ENCODE data around the gene CACNA2D2.
A peak's percentile ranks its signal among the peaks of the same experiment; 100 is the strongest.
"Not testable (repeated sequence)": the region's sequence is repeated elsewhere in the genome, so short reads cannot be mapped to it uniquely, and the experiment has no call there.

Gene CACNA2D2

DNA sequence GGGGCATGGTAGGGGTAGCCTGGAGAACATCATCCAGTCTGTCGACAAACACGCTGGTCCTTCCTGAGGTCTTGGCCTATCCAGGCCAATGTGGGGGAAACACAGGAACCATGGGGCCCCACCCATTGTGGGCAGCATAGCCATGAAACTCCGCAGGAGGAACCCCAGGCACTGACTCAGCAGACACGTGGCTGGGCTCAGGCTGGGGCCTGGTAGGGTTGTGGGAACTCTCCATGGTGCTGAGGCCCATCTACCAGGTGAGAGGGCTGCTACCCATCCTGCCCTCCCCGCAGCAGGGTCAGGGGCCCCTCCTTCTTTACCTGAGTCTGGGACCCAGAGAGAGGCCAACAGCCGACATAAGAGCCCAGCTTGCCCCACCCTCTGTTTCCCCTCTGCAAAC is 22.6 kb upstream of the CACNA2D2 start:
- no peak for DNase-seq

DNA sequence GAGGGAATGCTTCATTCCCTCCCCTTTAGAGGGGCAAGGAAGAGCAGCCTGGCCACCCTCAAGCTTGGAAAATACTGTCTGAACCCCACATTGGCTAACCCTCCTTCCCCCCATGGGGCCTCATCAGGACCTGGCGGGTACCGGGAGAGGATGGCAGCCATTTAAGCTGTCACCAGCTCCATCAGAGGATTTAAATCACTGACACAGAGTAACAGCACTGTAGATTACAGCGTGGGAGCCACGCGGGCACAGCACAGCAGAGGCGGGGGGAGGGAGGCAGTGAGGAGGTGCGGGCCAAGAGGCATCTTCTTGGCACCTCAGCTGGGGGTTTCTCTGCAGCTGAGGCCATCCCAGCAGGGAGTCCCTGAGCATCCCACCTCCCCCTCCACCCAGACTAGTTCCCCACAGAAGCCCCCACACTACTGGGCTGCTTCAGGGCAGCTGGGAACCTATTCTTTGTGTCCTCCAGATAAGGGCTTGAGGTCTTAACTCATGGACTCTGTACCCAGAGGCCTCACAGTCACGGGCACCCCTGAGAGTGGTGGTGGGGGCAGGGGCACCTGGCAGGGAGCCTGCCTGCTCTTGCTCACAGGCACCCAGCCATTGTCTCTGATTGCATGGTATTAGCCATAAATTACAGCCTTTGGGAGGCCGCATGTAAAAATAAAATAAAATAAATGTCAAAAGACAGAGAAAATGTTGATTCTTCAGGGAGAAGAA is 21.9 kb upstream of the CACNA2D2 start:
- DNase-seq: no peak

DNA sequence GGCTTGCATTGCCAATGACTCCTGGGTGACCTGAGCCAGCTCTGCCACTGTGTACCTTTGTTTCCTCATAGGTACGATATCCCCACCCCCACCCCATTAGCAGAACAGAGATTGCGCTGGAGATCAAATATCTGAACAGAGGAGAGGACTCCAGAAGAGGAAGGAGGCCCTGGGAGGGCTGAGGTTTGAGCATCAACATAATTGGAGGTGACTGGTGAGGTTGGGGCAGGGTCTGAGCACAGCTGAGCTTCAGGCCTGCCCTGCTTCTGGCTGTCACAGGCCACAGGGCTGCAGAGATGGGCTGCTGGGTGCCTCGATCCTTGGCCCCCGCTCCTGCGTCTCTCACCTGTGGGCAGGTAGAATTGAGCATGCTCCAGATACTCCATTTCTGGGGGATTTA is 21.3 kb upstream of the CACNA2D2 start:
- no peak for DNase-seq

DNA sequence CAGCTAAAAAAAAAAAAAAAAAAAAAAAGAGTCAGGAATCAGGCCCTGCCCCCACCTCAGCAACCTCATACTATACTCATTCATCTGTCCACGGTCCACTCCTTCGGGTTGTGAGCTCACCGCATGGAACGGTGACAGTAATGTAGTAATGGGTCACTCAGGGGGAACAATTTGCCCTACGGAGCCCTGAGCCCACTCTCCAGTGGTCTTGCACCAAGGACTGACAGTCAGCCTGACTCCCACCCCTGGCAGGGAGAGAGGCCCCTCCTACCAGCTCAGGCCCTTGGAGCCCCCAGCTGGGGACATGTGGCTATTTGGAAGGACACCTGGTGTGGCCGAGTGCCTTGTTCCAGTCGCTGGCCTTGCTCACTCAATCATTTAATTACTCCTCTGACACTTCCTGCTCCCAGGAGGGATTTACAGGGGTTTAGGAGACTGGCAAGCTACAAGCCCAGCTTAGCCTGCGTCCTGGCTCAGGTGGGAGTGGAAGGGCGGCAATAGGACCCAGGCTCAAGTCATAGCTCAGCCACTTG is 19.9 kb upstream of the CACNA2D2 start:
- no peak for DNase-seq

DNA sequence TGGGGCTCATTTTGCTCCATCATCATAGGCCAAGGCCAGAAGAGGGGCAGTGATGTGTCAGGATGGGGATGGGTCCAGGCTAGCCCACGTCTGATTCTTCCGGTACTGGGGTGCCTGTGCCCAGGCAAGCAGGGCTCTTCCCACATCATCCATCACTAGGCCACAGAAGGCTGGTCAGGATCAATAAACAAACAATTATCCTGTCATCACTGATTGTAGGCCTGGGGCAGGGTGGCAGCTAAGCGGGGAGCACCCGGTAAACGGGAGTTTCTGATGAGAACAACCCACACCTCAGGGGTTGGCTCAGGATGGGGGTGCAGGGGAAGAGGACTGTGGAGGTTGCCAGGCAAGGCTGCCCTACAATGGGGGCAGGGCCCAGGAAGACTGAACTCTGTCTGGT is 18.1 kb upstream of the CACNA2D2 start:
- DNase-seq: no peak

- no peak for DNase-seq
These were observed 17.4 kb upstream of the CACNA2D2 start for GRCh38 chr3:50520849-50521248.

DNA sequence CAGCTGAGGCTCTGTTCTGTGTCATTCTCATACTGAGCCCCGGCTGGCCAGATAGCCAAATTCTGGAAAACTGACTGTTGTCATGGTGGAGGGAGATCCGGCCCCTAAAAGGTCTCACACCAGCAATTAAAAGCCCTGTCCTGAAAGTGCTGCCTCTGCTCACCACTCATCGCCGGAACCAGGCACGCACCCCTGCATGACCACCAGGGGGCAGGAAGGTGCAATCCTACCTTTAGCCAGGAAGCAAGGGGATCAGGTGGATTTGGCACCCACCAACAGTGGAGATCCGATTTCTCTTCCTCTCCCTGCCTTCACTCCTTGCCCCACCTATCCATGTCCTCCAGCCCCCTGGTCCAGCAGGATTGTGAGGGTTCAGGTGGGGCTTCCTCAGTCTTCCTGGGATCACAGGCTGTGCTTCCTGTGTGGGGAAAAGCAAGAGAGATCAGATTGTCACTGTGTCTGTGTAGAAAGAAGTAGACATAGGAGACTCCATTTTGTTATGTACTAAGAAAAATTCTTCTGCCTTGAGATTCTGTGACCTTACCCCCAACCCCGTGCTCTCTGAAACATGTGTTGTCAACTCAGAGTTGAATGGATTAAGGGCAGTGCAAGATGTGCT is 16.1 kb upstream of the CACNA2D2 start:
- DNase-seq: peak in 1 of 2 experiments; percentile 2

GRCh38 chr3:50518436-50518835 is 15.0 kb upstream of the CACNA2D2 start:
- peak; percentile 5 to 74 for DNase-seq

- DNase-seq: no peak
These were observed 14.3 kb upstream of the CACNA2D2 start for GRCh38 chr3:50517721-50518206.

- no peak for DNase-seq
These were observed 13.0 kb upstream of the CACNA2D2 start for GRCh38 chr3:50516440-50516871.

- peak in 1 of 2 experiments; percentile 3 for DNase-seq
These were observed 12.4 kb upstream of the CACNA2D2 start for GRCh38 chr3:50515565-50516439.

DNA sequence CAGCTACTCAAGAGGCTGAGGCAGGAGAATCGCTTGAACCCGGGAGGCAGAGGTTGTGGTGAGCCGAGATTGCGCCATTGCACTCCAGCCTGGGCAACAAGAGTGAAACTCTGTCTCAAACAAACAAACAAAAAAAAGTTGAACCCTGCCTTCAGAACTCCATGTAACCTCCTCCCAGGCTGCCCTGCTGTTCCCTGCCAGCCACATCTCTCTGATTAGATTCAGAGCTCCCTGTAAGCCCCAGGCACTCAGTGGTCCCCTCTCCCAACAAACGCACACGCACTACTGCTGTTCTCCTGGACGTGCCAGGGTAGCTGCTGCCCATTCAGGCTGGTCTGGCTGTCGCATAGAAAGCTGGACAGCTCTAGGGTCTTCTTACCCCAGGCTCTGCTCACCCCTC is 9.5 kb upstream of the CACNA2D2 start:
- DNase-seq: not testable (repeated sequence)

DNA sequence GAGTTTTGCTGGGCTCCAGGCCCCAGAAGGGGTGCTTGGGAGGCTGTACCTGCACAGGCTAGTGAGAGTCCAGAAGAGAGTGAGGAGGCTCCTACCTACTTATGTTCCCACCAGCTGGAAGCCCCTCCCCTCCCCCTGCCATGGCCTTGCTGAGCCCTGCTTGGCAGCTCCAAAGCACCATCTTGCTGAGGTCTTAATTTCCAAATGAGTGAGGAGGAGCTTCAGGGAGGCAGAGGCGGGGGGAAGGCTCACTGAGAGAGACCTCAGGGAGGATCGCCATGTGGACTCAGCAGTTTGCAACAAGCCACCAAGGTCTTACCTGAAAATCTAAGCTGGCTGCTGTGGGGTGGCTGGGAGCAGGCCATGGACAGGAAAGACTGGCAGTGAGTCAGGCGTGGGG is 8.7 kb upstream of the CACNA2D2 start:
- no peak for DNase-seq

DNA sequence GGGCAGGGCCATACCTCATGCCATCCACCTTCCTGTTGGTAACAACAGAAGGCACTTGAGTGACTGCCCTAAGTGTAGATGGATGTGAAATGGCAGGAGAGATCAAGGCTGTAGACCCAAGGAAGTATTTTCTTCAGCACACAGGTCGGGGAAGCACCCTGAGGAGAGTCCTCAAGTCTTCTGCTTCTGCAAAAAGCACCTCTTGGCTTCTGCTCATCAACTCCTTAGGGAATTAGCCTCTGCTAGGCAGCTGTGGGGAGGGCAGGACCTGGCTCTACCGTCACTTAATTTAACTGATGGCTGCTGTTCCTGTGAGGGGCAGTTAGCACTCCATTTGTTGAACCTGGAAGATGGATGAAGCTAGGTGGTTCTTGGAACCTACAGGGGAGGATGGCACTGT is 6.9 kb upstream of the CACNA2D2 start:
- no peak for DNase-seq

GRCh38 chr3:50509715-50510114 is 6.3 kb upstream of the CACNA2D2 start:
- no peak for DNase-seq

DNA sequence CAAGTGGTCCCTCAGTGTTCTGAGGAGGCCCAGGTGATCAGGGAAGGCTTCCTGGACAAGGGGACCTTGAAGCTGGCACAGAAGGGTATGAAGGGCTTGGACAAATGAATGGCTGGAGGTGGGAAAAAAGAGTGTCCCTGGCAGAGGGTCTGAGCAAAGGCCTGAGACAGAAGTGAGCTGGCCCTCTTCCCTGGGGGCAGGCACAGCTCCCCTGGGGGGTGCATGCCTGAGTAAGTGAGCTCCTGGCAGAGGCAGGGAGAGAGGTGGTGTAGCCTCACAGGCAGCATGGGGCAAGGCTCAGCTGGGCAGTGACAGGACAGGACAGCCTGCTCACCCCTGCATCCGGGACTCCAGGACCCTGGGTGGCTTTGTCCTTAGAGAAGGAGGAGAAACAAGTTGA is 5.4 kb upstream of the CACNA2D2 start:
- DNase-seq: no peak

DNA sequence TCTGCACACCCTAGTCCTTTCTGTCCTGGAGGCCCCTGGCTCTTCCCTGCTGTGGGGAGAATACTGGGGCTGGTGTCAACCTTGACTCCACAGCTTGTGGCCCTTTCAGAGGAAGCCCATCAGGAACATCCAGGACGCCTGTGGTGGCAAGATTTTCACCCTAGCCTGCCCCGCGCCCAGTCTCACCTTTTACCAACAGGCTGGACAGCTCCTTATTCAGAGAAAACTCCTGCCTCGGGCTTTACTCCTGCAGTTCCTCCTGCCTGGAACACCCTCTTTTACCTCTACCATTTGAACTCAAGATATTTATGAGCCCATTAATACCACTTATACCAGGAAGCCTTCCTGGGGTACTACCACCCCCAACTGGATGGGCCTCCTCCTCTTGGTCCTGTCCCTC is 2.7 kb upstream of the CACNA2D2 start:
- no peak for DNase-seq

- DNase-seq: no peak
These were observed 1.2 kb upstream of the CACNA2D2 start for GRCh38 chr3:50504681-50505080.

DNA sequence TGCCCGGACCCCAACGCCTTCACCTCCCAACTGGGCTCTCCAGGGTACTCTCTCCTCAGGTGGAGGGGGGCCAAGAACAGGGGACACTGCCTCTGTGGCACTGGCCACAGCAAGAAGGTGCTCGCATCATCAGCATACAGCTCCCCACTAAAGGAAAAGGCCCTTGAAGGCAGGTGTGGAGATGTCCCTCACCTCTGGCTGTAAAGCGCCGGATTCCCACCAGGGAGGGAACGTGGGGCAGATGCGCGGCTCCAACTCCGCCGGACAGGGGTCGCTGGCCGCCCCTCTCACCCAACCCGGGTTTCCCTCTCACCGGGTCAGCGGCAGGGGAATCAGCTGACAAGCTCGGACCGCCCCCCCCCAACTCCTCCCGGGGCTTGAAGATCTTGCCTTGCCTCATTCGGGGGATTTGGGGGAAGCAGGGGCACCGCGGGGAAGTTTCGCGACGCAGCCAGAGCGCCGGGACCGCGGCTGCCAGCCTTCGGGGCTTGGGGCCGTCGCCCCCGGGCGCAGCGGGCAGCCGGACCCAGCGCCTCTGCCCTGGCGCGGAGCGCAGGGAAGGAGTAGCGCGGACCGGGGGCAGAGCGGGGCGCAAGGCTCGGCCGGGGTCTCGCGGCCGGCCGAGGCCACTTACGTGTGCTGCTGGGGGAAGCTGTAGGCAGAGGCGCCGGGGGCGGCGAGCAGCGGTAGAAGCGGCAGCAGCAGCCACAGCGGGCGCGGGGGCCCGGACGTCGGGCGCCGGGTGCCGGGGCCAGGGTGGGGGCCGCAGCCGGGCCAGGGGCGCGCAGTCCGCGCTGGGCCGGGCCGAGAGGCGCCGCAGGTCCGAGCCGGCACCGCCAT is 630 bp downstream of the CACNA2D2 start:
- DNase-seq: no peak

DNA sequence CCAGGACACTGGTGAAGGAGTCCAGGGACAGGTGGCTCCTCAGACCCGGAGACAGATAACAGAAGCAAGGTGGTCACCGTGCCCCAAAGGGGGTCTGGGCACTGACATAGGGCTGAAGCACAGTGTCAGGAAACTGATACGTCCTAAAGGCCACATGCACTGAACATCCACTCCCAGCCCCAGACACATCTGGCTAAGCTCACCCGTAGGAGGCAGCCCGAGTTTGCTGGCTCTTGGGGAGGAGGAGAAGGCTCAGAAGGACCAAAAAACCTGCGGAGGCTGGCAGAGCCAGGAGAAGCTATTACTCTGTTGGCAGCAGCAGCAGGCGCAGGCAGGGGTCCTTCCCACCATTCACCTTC is 1.2 kb downstream of the CACNA2D2 start:
- no peak for DNase-seq

- no peak for DNase-seq
These were observed 7.6 kb downstream of the CACNA2D2 start for GRCh38 chr3:50495609-50496423.

GRCh38 chr3:50494126-50494525 is 9.3 kb downstream of the CACNA2D2 start:
- DNase-seq: no peak

Measured in NCI-H446 (cell line).